ENCODE measurements around the gene OR51T1. TPM values are rescaled to one million over a fixed set of nuclear protein-coding genes. Genes with fewer than 3 reads are reported as not detected.

OR51T1 gene
- polyA plus RNA-seq, 1 donor from 2014 or later, result not detected

GRCh38 chr11:4887591-4887990, 5.9 kb downstream of the OR51T1 start:
- Histone ChIP-seq H3K79me2 (replicated peaks; ENCODE audit: insufficient read depth, low read length) (no peaks in the 10 kb centered on the region), H2AFZ (ENCODE audit: low read depth, low read length) (no peak overlapping the region), H3F3A (ENCODE audit: insufficient read depth, low read length, poor library complexity, severe bottlenecking) (no peaks in the 10 kb centered on the region), H3K4me2 (ENCODE audit: low read length) (no peak overlapping the region), H3K9ac (ENCODE audit: low read length) (no peak overlapping the region), H3K9me3 (ENCODE audit: low read length) (no peaks in the 10 kb centered on the region), H4K20me1 (ENCODE audit: insufficient read depth) (no peaks in the 10 kb centered on the region), H3K27me3 (ENCODE audit: insufficient read depth, low read depth, low read length) (no peaks in the 10 kb centered on the region), H3K4me3 (ENCODE audit: low read length) (no peak overlapping the region), H3K9me2 (ENCODE audit: insufficient read depth, low read length) (no peaks in the 10 kb centered on the region), H3K27ac (ENCODE audit: low read length) (no peak overlapping the region), H3K36me3 (ENCODE audit: insufficient read depth, low read length) (no peaks in the 10 kb centered on the region)
- TF ChIP-seq MXI1 (conservative IDR thresholded peaks at IDR 0.05; ENCODE audit: poor library complexity, severe bottlenecking), result no peak
- TF ChIP-seq CTCF (IDR thresholded peaks at IDR 0.05; ENCODE audit: poor library complexity, severe bottlenecking), result no peak
- no peak for TF ChIP-seq EP300 (conservative IDR thresholded peaks at IDR 0.05; ENCODE audit: poor library complexity, severe bottlenecking)

GRCh38 chr11:4890279-4890678, 8.6 kb downstream of the OR51T1 start:
- no peak overlapping the region for H2AFZ ChIP-seq (ENCODE audit: low read depth, low read length)
- H3K27me3 ChIP-seq (ENCODE audit: insufficient read depth, low read depth, low read length), result no peaks in the 10 kb centered on the region
- H3K9ac ChIP-seq (ENCODE audit: low read length), result no peak overlapping the region
- no peaks in the 10 kb centered on the region for H3K79me2 ChIP-seq (replicated peaks; ENCODE audit: insufficient read depth, low read length)
- no peaks in the 10 kb centered on the region for H3F3A ChIP-seq (ENCODE audit: insufficient read depth, low read length, poor library complexity, severe bottlenecking)
- TF ChIP-seq CTCF (IDR thresholded peaks at IDR 0.05; ENCODE audit: poor library complexity, severe bottlenecking) (no peak), REST (IDR thresholded peaks at IDR 0.05; ENCODE audit: borderline replicate concordance) (no peak), EZH2 (IDR thresholded peaks at IDR 0.05; ENCODE audit: borderline replicate concordance, insufficient read depth, low read length, poor library complexity, severe bottlenecking) (no peak), RAD21 (conservative IDR thresholded peaks at IDR 0.05) (no peak), SMC3 (conservative IDR thresholded peaks at IDR 0.05; ENCODE audit: poor library complexity) (no peak)
- no peak overlapping the region for H3K27ac ChIP-seq (ENCODE audit: low read length)
- H4K20me1 ChIP-seq (ENCODE audit: insufficient read depth), result no peaks in the 10 kb centered on the region
- H3K4me2 ChIP-seq (ENCODE audit: low read length), result no peak overlapping the region
- no peaks in the 10 kb centered on the region for H3K9me2 ChIP-seq (ENCODE audit: insufficient read depth, low read length)
- H3K4me3 ChIP-seq (ENCODE audit: low read length), result no peak overlapping the region
- H3K9me3 ChIP-seq (ENCODE audit: low read length), result no peaks in the 10 kb centered on the region
- H3K36me3 ChIP-seq (ENCODE audit: insufficient read depth, low read length), result no peaks in the 10 kb centered on the region

Measured in neural cell (in vitro differentiated cells).